ENCODE measurements around the gene ASCL2. TPM values are rescaled to one million over a fixed set of nuclear protein-coding genes. Genes with fewer than 3 reads are reported as not detected.

ASCL2 gene
- total RNA-seq, 1 donor from 2014 or later = not detected

DNA sequence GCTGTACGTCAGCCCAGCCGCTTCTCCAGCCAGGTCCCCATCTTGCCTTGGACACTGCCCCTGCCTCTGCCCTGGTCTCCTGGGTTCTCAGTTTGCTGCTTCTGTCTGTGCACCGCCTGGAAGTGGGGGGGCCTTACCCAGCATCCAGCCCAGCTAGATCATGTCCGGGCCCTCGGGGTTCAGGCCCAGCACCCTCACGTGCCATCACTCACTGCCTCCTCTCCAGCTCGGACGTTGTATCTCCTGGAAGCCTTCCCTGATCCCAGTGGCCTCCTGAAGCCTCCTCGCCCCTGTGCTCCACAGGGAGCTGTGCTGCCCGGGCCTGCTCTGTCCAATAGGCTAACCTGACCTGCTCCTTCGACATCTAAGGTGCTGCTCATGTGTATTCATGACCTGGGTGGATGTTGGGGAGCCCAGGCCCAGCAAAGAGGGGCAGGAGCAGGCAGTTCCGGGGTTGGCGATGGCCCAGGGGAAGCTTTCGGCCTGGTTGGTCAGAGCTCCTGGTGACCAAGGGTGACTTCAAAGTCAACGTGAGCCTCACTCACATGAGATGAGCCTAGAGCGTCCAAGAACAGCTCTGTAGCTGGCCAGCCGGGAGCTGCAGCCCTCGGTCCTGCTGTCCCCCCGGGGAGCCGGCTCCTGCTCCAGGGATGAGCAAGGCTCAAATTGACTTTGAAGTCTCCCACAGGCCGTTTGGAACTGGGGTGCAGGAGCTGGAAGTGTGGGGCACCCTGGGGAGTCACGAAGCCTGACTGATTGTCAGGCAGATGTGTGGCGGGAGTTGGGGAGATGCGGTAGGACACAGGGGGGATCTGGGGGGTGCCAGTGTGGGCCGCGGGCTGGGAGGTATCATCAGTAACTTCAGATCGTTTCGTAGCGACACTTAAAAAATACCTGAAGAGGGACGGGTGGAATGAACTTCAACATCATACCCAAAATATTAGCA lies 5.2 kb upstream of the ASCL2 start:
- intact Hi-C loops (cut with micrococcal nuclease) = no loop called here

DNA sequence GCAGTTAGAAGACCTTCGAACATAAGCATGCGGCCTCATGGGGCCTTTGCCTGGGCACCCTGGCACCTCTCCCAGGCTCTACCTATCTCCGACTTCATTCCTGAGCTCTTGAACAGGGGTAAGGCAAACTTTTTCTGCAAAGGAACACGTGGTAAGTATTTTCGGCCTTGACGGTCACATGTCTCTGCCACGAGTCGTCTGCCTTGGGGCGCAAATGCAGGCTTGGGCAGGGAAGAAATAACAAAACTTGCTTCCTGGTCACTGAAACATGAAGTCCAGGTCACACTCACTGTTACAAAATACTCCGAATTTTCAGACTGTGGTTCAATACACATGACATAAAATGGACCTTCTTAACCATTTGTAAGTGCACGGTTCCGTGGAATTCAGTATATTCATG lies 3.4 kb upstream of the ASCL2 start:
- intact Hi-C loops (cut with micrococcal nuclease) = loop anchor here (5.0 kb wide), 1 partner anchor 131 kb away; no protein-coding TSS in a partner anchor

DNA sequence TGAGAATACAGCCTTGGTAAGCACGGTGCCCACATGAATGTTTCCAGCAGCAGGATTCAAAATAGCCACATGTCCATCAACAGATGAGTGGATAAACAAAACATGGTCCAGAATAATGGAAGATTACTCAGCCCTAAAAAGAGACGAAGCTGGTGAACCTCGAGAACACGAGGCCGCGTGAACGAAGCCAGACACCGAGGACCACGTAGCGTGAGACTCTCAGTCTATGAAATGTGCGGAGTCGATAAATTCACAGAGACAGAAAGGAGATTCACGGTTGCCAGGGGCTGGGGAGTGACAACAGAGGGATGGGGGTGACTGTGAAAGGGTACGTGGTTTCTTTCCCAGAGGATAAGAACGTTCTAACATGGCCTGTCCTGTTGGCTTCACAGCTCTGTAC lies 2.9 kb upstream of the ASCL2 start:
- intact Hi-C loops (cut with micrococcal nuclease) = loop anchor here (5.0 kb wide), 1 partner anchor 131 kb away; no protein-coding TSS in a partner anchor

DNA sequence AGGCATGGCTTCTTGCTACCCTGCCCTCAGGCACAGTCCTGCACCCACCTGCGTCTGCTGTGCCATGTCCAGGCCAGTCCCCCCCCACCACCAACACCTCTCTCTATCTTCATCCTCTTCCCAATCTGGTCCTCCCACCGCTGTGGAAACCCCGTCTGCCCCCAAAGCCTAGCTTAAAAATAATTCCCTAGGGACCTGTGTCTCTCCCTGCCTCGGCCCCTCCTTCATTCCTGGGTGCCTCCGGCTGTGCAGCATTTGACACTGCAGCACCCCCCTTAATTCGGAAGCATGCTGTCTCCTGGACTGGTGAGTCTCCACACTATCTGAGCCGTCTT lies 2.5 kb upstream of the ASCL2 start:
- intact Hi-C loops (cut with micrococcal nuclease) = loop anchor here (5.0 kb wide), 1 partner anchor 131 kb away; no protein-coding TSS in a partner anchor

DNA sequence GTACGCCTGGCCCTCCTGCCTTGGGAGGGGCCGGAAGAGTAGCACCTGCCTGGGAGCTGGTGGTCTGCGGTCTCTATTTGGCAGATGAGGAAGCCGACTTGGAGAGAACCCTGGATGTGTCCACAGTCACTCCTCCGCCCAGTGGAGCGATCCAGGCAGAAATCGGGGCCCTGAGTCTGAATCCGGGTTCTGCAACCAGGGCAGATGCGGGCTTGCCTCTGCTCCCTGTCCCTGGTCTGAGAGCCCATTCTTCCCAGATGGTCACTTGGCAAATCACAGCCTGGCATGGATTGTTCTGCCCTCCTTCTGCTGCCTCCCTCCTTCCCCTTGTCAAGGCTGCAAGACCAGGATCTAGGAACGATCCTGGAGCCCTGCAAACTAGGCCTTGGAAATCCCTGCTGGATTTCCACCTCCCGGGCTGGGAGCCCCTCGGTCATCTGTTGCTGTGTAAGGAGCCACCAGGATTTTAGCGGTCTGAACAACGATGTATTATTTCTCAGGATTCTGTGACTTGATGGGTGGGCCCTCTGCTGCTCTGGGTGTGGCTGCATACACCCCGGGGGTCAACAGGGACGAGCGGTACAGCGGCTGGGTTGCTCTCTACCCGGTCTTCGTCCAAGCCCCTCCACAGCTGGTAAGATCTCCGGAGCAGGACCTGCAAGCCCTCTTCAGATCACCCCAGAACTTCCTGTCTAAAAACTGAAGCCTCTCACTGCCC lies 2.0 kb upstream of the ASCL2 start:
- intact Hi-C loops (cut with micrococcal nuclease) = loop anchor here (5.0 kb wide), 1 partner anchor 130 kb away; no protein-coding TSS in a partner anchor

DNA sequence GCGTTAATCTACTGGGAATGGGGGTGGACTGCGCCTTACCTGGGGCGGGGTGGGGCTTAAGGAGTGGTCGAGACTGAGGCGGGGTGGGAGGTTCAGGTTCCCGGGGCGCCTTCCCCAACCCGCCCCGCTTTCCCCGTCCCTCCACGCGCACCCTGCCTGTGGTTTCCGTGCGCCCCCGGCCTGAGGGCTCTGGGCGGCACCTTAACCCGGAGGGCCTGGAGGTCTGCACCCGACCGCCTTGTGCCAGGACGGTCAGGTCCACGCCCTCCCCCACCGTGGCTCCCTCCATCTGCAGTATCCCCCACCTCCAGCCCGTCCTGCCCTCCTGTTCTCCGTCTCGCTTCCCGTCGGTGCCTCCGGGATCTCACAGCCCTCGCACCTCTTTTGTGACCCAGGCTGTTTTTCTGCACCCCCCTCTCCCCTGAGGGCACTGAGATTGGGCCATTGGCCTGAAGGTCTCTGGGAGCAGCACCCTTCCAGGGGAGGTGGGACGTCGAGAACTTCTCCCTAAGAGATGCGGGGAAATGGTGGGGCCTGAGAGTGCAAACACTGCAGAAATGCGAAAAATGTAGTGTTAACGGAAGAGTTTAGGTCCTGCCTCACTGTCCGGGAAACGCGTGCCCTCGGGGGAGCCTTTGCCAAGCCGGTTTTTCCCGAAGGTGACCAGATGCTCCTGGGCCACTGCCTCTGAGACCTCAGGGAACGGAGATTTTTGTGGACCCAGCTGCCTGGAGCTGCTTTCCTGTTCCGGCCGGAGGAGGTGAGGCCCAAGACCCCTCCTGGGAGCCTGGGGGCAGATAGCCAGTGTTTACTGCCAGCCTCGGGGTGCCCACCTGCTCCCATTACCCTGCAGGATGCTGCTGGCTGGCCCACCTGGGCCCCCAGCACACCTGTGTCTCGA lies 1.2 kb upstream of the ASCL2 start:
- intact Hi-C loops (cut with micrococcal nuclease) = loop anchor here (5.0 kb wide), 1 partner anchor 129 kb away; no protein-coding TSS in a partner anchor

DNA sequence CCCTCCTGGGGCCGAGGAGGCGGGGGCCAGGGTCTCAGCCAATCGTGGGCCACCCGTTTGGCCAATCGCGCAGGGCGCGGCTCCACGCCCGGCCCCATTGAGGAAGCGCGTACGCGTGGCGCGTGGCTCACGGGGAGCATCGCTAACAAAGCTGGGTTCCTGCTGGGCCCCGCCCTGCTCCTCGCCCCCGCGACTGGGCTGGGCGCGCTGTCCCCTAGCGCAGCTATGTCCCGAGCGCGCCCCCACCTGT lies 614 bp upstream of the ASCL2 start:
- intact Hi-C loops (cut with micrococcal nuclease) = loop anchor here (5.0 kb wide), 1 partner anchor 129 kb away; no protein-coding TSS in a partner anchor

DNA sequence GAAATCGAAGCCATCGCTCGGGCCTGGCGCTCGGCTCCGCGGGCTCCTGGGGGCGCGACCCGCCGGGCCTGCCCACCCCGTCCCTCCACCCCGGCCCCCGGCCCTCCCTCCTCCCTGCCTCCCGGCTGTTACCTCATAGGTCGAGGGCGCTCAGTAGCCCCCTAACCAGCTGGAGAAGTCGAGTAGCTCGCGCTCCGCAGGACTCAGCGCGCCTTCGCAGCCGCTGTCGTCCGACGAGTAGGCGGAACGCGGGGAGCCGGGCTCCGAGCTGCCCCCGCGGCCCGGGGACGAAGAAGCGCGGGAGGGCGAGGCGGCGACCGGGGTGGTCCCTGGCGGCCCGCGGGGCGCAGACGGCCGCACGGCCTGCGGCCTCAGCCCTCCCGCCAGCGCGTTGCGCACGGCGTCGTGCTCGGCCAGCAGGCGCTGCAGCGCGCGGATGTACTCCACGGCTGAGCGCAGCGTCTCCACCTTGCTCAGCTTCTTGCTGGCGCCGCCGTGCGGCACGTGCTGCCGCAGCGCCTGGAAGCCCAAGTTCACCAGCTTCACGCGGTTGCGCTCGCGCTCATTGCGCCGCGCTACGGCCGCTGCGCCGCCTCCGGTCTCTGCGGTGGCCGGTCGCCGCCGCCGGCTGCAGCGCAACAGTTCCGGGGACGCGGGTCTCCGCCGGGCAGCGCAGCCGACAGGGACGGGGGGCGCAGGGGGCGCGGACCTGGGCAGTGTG lies 627 bp downstream of the ASCL2 start:
- intact Hi-C loops (cut with micrococcal nuclease) = loop anchor here (1.0 to 5.0 kb wide), 3 partner anchors 33 to 131 kb away; partner anchors contain the start of genes C11orf21, TSPAN32 and TSSC4

DNA sequence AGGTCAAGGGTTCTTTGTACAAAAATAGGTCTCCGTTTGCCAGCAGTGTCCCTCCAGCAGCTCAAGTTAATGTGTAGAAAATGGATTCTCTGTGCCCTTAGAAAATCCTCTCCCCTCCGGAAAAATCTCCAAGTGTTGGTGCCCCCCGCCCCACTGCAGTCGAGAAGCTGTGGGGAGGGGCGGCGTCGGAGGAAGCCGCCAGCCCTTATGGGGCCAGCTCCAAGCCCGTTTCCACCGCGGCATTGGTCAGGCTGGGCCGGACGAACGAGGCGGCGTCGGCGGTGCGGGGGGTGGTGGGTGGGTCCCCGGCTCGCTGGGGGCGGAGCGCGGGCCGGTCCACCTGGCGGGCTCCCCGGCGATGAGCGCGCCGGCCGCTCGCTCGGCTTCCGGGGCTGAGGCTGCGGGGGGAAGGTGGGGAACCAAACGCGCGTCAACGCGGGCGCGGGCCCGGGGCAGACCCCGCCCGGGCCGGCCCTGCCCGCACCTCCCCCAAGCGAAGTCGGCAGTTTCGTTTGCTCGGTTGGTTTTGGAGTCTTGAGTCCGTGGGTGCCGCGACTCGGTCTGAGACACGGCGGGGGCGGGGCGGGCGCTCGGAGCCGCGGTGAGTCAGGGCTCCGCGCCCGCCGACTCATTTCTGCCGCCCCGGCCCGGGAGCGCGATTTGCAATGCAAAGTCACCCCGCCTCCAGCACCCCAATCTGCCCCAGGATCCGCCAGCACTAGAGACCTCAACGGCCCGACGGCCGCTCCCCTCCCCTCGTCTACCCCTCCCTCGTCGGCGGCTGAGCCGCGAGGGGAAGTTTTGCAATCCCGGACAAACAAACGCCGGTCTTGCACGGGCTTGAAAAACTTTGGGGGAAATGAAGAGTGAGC lies 1.4 kb downstream of the ASCL2 start:
- intact Hi-C loops (cut with micrococcal nuclease) = loop anchor here (1.0 to 5.0 kb wide), 2 partner anchors 33 to 131 kb away; partner anchors contain the start of genes C11orf21, TSPAN32 and TSSC4

DNA sequence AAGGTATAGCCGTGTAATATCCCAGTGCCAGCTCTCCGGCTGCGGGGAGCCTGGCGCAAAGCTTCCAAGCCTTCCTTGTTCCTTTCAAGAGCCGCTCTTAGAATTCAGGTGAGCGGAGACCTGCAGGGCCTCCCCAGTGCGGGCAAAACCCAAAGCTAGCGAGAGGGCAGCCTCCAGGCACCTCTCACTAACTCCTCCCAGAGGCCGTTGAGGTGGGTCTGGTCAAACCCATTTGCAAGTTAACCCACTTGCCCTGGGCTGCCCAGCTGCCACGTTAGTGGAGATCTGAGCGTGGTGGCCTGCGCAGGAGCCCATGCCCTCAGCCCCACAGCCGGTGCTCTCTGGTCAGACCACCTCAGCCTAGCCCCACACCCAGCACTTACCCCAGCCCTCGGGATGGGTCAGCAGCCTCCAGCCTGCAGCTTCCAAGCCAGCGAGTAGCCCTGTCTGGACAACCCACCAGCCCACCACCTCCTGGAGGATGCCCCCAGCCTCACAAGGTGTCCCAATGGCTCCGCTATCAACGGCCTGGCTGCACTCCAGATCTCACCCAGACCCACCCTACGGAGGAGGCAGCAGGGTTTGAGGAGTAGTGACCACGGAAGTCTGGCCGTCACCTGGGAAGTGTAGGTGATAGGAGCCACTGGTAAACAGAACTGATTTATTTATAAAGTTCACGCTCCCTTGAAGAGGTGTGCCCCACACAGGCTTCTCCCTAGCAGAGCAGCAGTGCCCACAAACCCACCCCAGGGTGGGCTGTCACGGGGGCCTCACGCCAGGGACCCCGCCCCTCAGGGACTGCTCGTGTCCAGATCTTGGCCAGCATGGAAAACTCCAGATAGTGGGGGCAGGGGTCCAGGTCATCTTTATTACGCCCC lies 2.3 kb downstream of the ASCL2 start:
- intact Hi-C loops (cut with micrococcal nuclease) = loop anchor here (5.0 kb wide), 1 partner anchor 34 kb away; the partner anchor contains the start of genes C11orf21 and TSPAN32

DNA sequence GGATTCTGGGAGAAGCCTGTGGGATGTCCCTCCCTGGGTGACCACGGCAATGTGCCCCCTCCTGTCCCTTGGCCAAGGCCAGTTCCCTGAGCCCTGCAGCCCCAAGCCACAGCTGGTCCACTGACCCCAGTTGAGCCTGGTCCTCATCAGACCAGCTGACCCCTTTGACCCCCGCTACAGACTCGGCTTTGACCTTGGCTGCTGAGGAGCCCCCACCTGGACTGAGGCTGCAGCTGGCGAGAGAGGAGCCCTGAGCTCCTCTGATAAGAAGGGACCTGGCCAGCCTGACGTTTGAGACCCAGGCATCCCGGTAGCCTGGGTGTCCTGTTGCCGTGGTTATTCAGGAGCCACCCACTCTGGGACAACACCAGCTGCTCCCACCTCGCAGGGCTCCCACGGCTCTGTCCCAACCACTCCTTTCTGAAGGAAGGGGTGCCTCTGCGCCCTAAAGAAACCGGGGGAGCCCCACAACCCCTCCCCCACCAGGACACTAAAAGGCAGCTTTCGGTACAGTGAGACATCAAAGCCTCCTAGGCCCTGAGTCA lies 3.0 kb downstream of the ASCL2 start:
- intact Hi-C loops (cut with micrococcal nuclease) = loop anchor here (5.0 kb wide), 1 partner anchor 35 kb away; the partner anchor contains the start of genes C11orf21 and TSPAN32

DNA sequence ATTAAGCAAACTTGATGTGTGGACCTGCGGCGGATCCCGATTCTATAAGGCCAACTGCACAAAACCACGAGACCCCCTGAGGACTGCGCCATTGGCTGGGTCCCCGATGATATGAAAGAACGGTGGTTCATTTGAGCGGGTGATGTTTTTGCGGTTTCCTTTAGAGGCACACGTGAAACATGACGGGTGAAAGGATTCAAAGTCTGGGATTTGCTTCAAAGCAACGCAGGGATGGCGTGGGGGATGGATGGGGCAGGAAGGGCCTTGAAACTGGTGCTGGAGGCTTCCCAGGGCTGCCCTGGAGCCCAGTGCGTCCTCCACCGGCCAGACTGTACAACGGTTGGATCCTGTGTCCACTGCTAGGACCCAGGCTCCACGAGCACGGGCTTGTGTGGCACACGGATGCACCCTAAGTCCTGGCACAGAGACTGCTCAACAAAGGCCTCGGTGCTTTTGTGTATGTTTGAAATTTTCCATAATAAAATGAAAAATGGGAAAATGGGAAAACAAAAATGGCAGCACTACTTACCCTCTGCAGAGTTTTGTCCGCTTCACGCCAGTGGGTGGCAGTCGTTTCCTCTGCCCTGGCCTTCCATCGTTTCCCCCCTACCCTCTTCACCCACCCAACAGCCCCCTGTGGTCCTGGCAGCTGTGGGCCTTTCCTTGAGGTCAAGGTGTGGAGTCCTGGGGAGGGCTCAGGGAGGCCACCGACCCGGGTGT lies 3.6 kb downstream of the ASCL2 start:
- intact Hi-C loops (cut with micrococcal nuclease) = loop anchor here (5.0 kb wide), 1 partner anchor 36 kb away; the partner anchor contains the start of genes C11orf21 and TSPAN32

DNA sequence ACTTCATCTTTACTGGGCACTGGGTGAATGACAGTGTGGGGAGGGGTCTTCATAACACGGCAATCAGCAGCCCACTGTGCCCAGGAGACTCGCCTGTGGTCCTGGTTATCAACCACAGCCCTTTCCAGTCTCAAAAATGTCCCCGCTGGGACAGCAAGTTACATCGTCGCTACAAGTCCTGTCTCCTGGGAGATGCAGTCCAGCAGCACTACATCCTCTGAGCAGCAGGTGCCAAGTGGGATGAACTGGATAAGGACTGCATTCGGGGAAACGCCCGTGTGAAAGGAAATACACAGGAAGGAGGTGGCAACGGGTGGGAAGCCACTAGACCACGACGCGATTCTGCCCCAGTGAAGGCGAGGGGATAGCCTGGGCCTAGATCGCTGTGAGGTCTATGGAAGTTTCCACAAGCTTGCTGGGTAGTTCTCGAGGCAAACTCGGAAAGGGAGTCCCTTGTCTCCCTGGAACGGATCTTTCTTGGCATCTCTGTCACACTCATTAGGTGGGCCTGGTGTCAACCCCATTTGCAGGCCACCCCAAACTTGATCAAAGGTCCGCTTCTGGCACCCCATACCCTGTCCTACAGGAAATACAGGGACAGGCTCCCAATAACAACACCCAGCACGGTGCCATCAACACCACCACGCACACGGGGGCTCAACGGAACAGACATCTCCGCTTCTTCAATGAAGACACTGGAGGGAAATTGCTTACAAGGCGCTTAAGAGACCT lies 4.4 kb downstream of the ASCL2 start:
- intact Hi-C loops (cut with micrococcal nuclease) = loop anchor here (1.0 to 5.0 kb wide), 2 partner anchors 36 to 134 kb away; partner anchors contain the start of genes C11orf21, TSPAN32 and TSSC4

DNA sequence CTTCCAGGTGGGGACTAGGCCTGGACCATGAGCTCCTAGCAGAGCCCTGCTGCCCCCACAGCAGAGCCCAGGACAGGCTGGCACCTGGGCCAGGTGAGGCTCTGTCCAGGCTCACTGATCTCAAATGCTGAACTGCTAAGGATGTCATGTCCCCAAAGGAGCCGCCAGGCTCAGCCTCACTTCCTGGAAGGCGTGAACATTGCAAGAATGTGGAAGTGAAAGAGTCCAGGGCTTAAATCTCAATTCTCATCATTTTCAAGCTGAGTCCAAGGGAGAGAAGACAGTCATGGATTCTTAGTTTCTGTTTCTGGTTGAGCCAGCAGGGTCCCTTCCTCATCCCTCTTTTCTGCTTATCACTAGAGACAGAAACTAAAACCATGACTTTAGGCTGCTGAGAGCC lies 5.0 kb downstream of the ASCL2 start:
- intact Hi-C loops (cut with micrococcal nuclease) = loop anchor here (1.0 to 5.0 kb wide), 2 partner anchors 37 to 135 kb away; partner anchors contain the start of genes C11orf21, TSPAN32 and TSSC4

DNA sequence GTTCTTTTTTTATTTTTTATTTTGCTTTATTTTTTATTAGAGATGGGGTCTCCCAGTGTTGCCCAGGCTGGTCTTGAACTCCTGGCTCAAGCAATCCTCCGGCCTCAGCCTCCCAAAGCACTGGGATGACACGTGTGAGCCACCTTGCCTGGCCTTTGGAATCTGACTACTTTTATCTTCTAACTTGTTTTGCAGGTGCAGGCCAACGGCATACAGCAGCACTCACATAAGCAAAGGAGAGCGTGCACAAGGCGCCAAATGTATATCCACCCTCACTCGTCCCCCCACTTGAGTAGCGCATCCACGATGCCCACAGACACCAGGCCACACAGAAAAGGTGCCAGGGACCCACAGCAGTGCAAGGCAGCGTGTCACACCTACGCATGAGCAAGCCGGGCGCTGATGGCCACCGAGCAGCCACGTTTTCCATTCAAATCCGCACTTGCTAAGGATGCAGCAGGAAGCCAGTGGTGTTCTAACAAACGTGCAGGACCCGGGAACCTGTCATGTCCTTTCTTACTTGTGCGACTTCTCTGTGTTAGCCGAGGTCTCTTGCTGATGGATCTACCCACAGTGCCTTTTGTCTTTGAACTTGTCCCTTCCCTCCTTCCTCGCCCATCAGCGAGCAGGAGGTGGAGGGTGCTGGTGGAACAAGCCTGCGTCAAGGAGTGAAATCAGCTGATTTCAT lies 5.9 kb downstream of the ASCL2 start:
- intact Hi-C loops (cut with micrococcal nuclease) = loop anchor here (1.0 to 5.0 kb wide), 2 partner anchors 38 to 136 kb away; partner anchors contain the start of genes C11orf21, TSPAN32 and TSSC4
